ENCODE measurements around the gene APBB2. TPM values are rescaled to one million over a fixed set of nuclear protein-coding genes. Genes with fewer than 3 reads are reported as not detected.

The APBB2 gene
- total RNA-seq, 2 donors from 2014 or later = 34.8 to 42.8 TPM

- WGBS, 2 donors = 88 to 91% methylated on average over 3 of the region's 3 CpGs
- TF ChIP-seq POLR2A (IDR thresholded peaks at IDR 0.05) = no peak
- no peak for TF ChIP-seq CTCF (IDR thresholded peaks at IDR 0.05)
Observed at GRCh38 chr4:40991908-40992307, 222.4 kb downstream of the APBB2 start.

GRCh38 chr4:40990899-40991265 is 223.5 kb downstream of the APBB2 start:
- H3K36me3 ChIP-seq (replicated peaks in 1 of 2; ENCODE audit: insufficient read depth in 1 of 2, low read depth in 2 of 2) = no peaks in the 10 kb centered on the region
- ATAC-seq (no peak), DNase-seq (no peak)
- no peak overlapping the region for H3K27ac ChIP-seq
- 88 to 96% methylated on average over 3 of the region's 3 CpGs for WGBS, 2 donors
- H3K4me3 ChIP-seq = no peak overlapping the region
- no peaks in the 10 kb centered on the region for H3K9me3 ChIP-seq
- TF ChIP-seq POLR2A (IDR thresholded peaks at IDR 0.05) (no peak), CTCF (IDR thresholded peaks at IDR 0.05) (no peak)
- H3K27me3 ChIP-seq = no peaks in the 10 kb centered on the region
- intact Hi-C loops (cut with DNase I) = no loop called here
- peaks cover 8% of the 10 kb centered on the region for H3K4me1 ChIP-seq

More at GRCh38 chr4:40991908-40992307, 222.4 kb downstream of the APBB2 start:
- intact Hi-C loops (cut with DNase I) = no loop called here
- H3K27ac ChIP-seq = no peak overlapping the region
- peaks cover under 1% of the 10 kb centered on the region for H3K4me1 ChIP-seq
- ATAC-seq (no peak), DNase-seq (no peak)
- no peak overlapping the region for H3K4me3 ChIP-seq
- no peaks in the 10 kb centered on the region for H3K36me3 ChIP-seq (replicated peaks in 1 of 2; ENCODE audit: insufficient read depth in 1 of 2, low read depth in 2 of 2)
- H3K27me3 ChIP-seq = no peaks in the 10 kb centered on the region
- no peaks in the 10 kb centered on the region for H3K9me3 ChIP-seq

- Histone ChIP-seq H3K4me1 (peaks cover 8% of the 10 kb centered on the region), H3K36me3 (replicated peaks in 1 of 2; ENCODE audit: insufficient read depth in 1 of 2, low read depth in 2 of 2) (no peaks in the 10 kb centered on the region), H3K27me3 (no peaks in the 10 kb centered on the region), H3K4me3 (no peak overlapping the region), H3K9me3 (no peaks in the 10 kb centered on the region), H3K27ac (no peak overlapping the region)
- TF ChIP-seq CTCF (IDR thresholded peaks at IDR 0.05) = no peak
- TF ChIP-seq POLR2A (IDR thresholded peaks at IDR 0.05) = no peak
- no peak for DNase-seq
- intact Hi-C loops (cut with DNase I) = no loop called here
- ATAC-seq = no peak
- WGBS, 2 donors = 93 to 97% methylated on average over 5 of the region's 5 CpGs
Observed at GRCh38 chr4:40990236-40990898, 224.0 kb downstream of the APBB2 start.

GRCh38 chr4:40987151-40987550 is 227.2 kb downstream of the APBB2 start:
- intact Hi-C loops (cut with DNase I) = loop anchor here (5.0 kb wide), 1 partner anchor 220 kb away; no protein-coding TSS in a partner anchor
- peaks cover 16% of the 10 kb centered on the region for H3K4me1 ChIP-seq
- H3K27ac ChIP-seq = no peak overlapping the region
- no peaks in the 10 kb centered on the region for H3K9me3 ChIP-seq
- H3K36me3 ChIP-seq (replicated peaks in 1 of 2; ENCODE audit: insufficient read depth in 1 of 2, low read depth in 2 of 2) = no peaks in the 10 kb centered on the region
- TF ChIP-seq POLR2A (IDR thresholded peaks at IDR 0.05) (no peak), CTCF (IDR thresholded peaks at IDR 0.05) (no peak)
- WGBS, 2 donors = 50 to 53% methylated on average over 3 of the region's 3 CpGs
- ATAC-seq (no peak), DNase-seq (no peak)
- no peak overlapping the region for H3K4me3 ChIP-seq
- H3K27me3 ChIP-seq = no peaks in the 10 kb centered on the region

- TF ChIP-seq CTCF (IDR thresholded peaks at IDR 0.05) (no peak), POLR2A (IDR thresholded peaks at IDR 0.05) (no peak)
- WGBS, 2 donors = 22 to 32% methylated on average over 3 of the region's 3 CpGs
- Histone ChIP-seq H3K4me1 (peaks cover 16% of the 10 kb centered on the region), H3K27me3 (no peaks in the 10 kb centered on the region), H3K4me3 (no peak overlapping the region), H3K36me3 (replicated peaks in 1 of 2; ENCODE audit: insufficient read depth in 1 of 2, low read depth in 2 of 2) (no peaks in the 10 kb centered on the region), H3K27ac (no peak overlapping the region), H3K9me3 (no peaks in the 10 kb centered on the region)
- intact Hi-C loops (cut with DNase I) = loop anchor here (5.0 kb wide), 1 partner anchor 221 kb away; no protein-coding TSS in a partner anchor
- DNase-seq (no peak), ATAC-seq (no peak)
Observed at GRCh38 chr4:40986375-40986774, 228.0 kb downstream of the APBB2 start.
